HepG2 (cell line): Measurements from ENCODE around the gene CTU1. TPM values are rescaled to one million over a fixed set of nuclear protein-coding genes. Genes with fewer than 3 reads are reported as not detected.

Experiments
- ATAC-seq: fragments of 200-7000 bp; cut with Tn5 transposase; 3 replicates; pipeline ENCODE4 v1.9.1; 2020; ENCODE audit warnings: mild to moderate bottlenecking, moderate library complexity
- BruUV-seq: library from RNA; stranded (reverse); fragments of 400-500 nt; replicated peaks from 2 replicates; lab custom pipeline; 2021; lab: Mats Ljungman, UMichigan
- CTCF ChIA-PET: fragments of 300-600 bp; formaldehyde crosslinking; extraction: SDS; loops from one replicate; lab custom pipeline; 2021; ENCODE audit warnings: low total read pairs, inconsistent platforms, low intra/inter-chr PET ratio; lab: Yijun Ruan, JAX
- POLR2A ChIA-PET: fragments of 350-600 bp; sonication (Branson Sonifier 250); formaldehyde crosslinking; loops from one replicate; lab custom pipeline; 2020; ENCODE audit warnings: antibody characterized with exemption, inconsistent platforms; lab: Yijun Ruan, JAX
- DNase-seq: peaks from one replicate; pipeline ENCODE4 v3.0.0-alpha.2; 2015; ENCODE audit warnings: low spot score
- FAIRE-seq: peaks from 3 replicates; lab custom pipeline; 2011; peaks lifted over from hg19 to GRCh38; lab: Jason Lieb, UNC
- H2AFZ ChIP-seq: one replicate; pipeline ENCODE4 v1.6.1; 2011; ENCODE audit warnings: low read length, inconsistent platforms
- H3K27ac ChIP-seq: fragments of 300-600 bp; 3 replicates; pipeline ENCODE4 v1.8.0; 2011; ENCODE audit warnings: mixed run types, mild to moderate bottlenecking, mixed read lengths, low read length, inconsistent platforms; ENCODE audit not compliant: insufficient read depth; ENCODE audit errors: extremely low read length
- H3K27me3 ChIP-seq, 2 experiments: fragments of 200-600 bp in 1 of 2; 2 replicates in 1 of 2; 3 replicates in 1 of 2; pipeline versions ENCODE4 v1.6.0 to v1.8.0; 2011; ENCODE audit warnings: low read length in 2 of 2, mild to moderate bottlenecking in 2 of 2, moderate library complexity in 2 of 2, inconsistent platforms in 1 of 2; ENCODE audit not compliant: insufficient read depth in 2 of 2, control insufficient read depth in 1 of 2
- H3K36me3 ChIP-seq, 2 experiments: fragments of 200-600 bp in 1 of 2; replicated peaks in 1 of 2; 2 replicates in 1 of 2; 3 replicates in 1 of 2; pipeline versions ENCODE4 v1.5.1 to v1.8.0; 2011; ENCODE audit warnings: low read length in 2 of 2, inconsistent platforms in 1 of 2; ENCODE audit not compliant: insufficient read depth in 2 of 2, control insufficient read depth in 1 of 2
- H3K4me1 ChIP-seq: 2 replicates; pipeline ENCODE4 v1.5.1; 2012; ENCODE audit warnings: low read length, inconsistent platforms; ENCODE audit not compliant: insufficient read depth
- H3K4me2 ChIP-seq: 2 replicates; pipeline ENCODE4 v1.6.0; 2011; ENCODE audit warnings: low read depth, low read length, inconsistent platforms
- H3K4me3 ChIP-seq, 3 experiments: fragments of 200-600 bp in 1 of 3; sonication (generic), shearing (Covaris generic) in 1 of 3; replicated peaks in 1 of 3; 2 replicates each; pipeline ENCODE4 v1.5.1; 2011 to 2016; ENCODE audit warnings: low read length in 3 of 3, inconsistent platforms in 2 of 3, low read depth in 2 of 3, mild to moderate bottlenecking in 2 of 3, control low read depth in 1 of 3, mixed read lengths in 1 of 3; ENCODE audit not compliant: insufficient read depth in 1 of 3
- H3K79me2 ChIP-seq: one replicate; pipeline ENCODE4 v1.6.1; 2011; ENCODE audit warnings: low read length, inconsistent platforms; ENCODE audit not compliant: insufficient read depth
- H3K9ac ChIP-seq: 2 replicates; pipeline ENCODE4 v1.6.0; 2011; ENCODE audit warnings: mild to moderate bottlenecking, low read depth, low read length, inconsistent platforms; ENCODE audit not compliant: insufficient read depth
- H3K9me3 ChIP-seq: 2 replicates; pipeline ENCODE4 v1.5.1; 2012; ENCODE audit warnings: mild to moderate bottlenecking, low read length
- H4K20me1 ChIP-seq: 2 replicates; pipeline ENCODE4 v1.6.0; 2011; ENCODE audit warnings: inconsistent platforms, mild to moderate bottlenecking, low read length, moderate library complexity; ENCODE audit not compliant: insufficient read depth
- AGO1 ChIP-seq: fragments of 200-400 bp; formaldehyde crosslinking; IDR thresholded peaks from 2 replicates; pipeline ENCODE4 v1.6.1; 2017; ENCODE audit warnings: mild to moderate bottlenecking, low read depth, low read length, moderate library complexity; ENCODE audit not compliant: poor library complexity, severe bottlenecking
- CCDC6 ChIP-seq: sonication (generic); formaldehyde crosslinking; IDR thresholded peaks from 2 replicates; pipeline ENCODE4 v1.8.1; 2022; ENCODE audit warnings: mild to moderate bottlenecking, missing genetic modification reagents, moderate library complexity
- ELF3 ChIP-seq: IDR thresholded peaks from 2 replicates; pipeline ENCODE4 v1.6.1; 2016; ENCODE audit warnings: missing genetic modification reagents, missing compliant biosample characterization
- JUN ChIP-seq: sonication (generic); formaldehyde crosslinking; IDR thresholded peaks from 2 replicates; pipeline ENCODE4 v1.4.0; 2020; ENCODE audit warnings: mild to moderate bottlenecking, missing genetic modification reagents
- JUND ChIP-seq: sonication (generic); formaldehyde crosslinking; IDR thresholded peaks from 2 replicates; pipeline ENCODE4 v1.8.0; 2022; ENCODE audit warnings: mild to moderate bottlenecking, missing genetic modification reagents
- KMT2A ChIP-seq: sonication (generic); formaldehyde crosslinking; IDR thresholded peaks from 2 replicates; pipeline ENCODE4 v1.4.0; 2020; ENCODE audit warnings: missing genetic modification reagents
- MTA3 ChIP-seq: sonication (generic); formaldehyde crosslinking; IDR thresholded peaks from 2 replicates; pipeline ENCODE4 v1.4.0; 2020; ENCODE audit warnings: missing genetic modification reagents
- PAF1 ChIP-seq: IDR thresholded peaks from 2 replicates; pipeline ENCODE4 v1.6.1; 2016; ENCODE audit warnings: missing genetic modification reagents, missing compliant biosample characterization
- SOX13 ChIP-seq, 3 experiments: fragments of 450-650 bp in 1 of 3; sonication (generic) in 1 of 3; formaldehyde crosslinking in 1 of 3; IDR thresholded peaks in 2 of 3; conservative IDR thresholded peaks in 1 of 3; 2 replicates each; pipeline versions ENCODE4 v1.5.0 to v1.6.1; 2016 to 2020; ENCODE audit warnings: antibody characterized with exemption in 1 of 3, mild to moderate bottlenecking in 1 of 3, missing compliant biosample characterization in 1 of 3, missing genetic modification reagents in 1 of 3, moderate library complexity in 1 of 3
- TP53 ChIP-seq: sonication (generic); formaldehyde crosslinking; conservative IDR thresholded peaks from 2 replicates; pipeline ENCODE4 v1.4.0; 2020; ENCODE audit warnings: missing genetic modification reagents
- ZNF367 ChIP-seq: sonication (generic); formaldehyde crosslinking; IDR thresholded peaks from 2 replicates; pipeline ENCODE4 v1.4.0; 2020; ENCODE audit warnings: missing genetic modification reagents, borderline replicate concordance
- ZNF629 ChIP-seq: sonication (generic); formaldehyde crosslinking; conservative IDR thresholded peaks from 2 replicates; pipeline ENCODE4 v1.5.0; 2020; ENCODE audit warnings: missing genetic modification reagents
- ZNF660 ChIP-seq: sonication (generic); formaldehyde crosslinking; IDR thresholded peaks from 2 replicates; pipeline ENCODE4 v1.5.1; 2020; ENCODE audit warnings: mild to moderate bottlenecking, low read depth, missing genetic modification reagents, borderline replicate concordance
- WGBS: methylation state at CpG from one replicate; pipeline ENCODE4 v1.1.6; 2017; ENCODE audit warnings: low lambda C conversion rate; 5-methylcytosine and 5-hydroxymethylcytosine counted together
- in situ Hi-C: cut with HindIII; loops from 2 replicates; pipeline ENCODE4 v1.10.0; 2017; ENCODE audit warnings: low pct_unique_long_range_greater_than_20kb; ENCODE audit not compliant: extremely low pct_ligation_motif_present
- intact Hi-C: fragments of 100-400 bp; cut with micrococcal nuclease; formaldehyde crosslinking; loops from one replicate; pipeline ENCODE4 v1.10.0; 2022; ENCODE audit not compliant: unreplicated experiment
- polyA plus RNA-seq, 8 experiments: library from polyadenylated mRNA; depleted of rRNA in 3 of 8; stranded (reverse) in 7 of 8; unstranded in 1 of 8; fragments of >200 nt; fragmentation: Illumina TruSeq in 4 of 8; extraction: Trizol in 4 of 8; gene quantifications; 2 replicates each; pipeline versions ENCODE4 v1.2.1 to v1.2.3, GENCODE V29; 2011 to 2016; ENCODE audit warnings: low read depth in 4 of 8, missing spikeins in 1 of 8, mixed read lengths in 1 of 8; ENCODE audit not compliant: insufficient read depth in 1 of 8
- total RNA-seq, 5 experiments: library from RNA; depleted of rRNA; stranded (reverse); fragments of >200 nt; fragmentation: Illumina TruSeq; extraction: Trizol; gene quantifications; 2 replicates each; pipeline ENCODE4 v1.2.3, GENCODE V29; 2016; ENCODE audit warnings: low read depth in 1 of 5
- TF ChIP-seq, protein P1 (sequence below): IDR thresholded peaks from 2 replicates; pipeline ENCODE4 v1.6.1; 2016; ENCODE audit warnings: missing compliant biosample characterization, missing genetic modification reagents, borderline replicate concordance

CTU1 gene
- total and polyA plus RNA-seq, 2 of the 13 experiments (the other 11 are each of a cell fraction or from before 2014, with no cell fraction given) = 1.9 to 2.9 TPM

DNA sequence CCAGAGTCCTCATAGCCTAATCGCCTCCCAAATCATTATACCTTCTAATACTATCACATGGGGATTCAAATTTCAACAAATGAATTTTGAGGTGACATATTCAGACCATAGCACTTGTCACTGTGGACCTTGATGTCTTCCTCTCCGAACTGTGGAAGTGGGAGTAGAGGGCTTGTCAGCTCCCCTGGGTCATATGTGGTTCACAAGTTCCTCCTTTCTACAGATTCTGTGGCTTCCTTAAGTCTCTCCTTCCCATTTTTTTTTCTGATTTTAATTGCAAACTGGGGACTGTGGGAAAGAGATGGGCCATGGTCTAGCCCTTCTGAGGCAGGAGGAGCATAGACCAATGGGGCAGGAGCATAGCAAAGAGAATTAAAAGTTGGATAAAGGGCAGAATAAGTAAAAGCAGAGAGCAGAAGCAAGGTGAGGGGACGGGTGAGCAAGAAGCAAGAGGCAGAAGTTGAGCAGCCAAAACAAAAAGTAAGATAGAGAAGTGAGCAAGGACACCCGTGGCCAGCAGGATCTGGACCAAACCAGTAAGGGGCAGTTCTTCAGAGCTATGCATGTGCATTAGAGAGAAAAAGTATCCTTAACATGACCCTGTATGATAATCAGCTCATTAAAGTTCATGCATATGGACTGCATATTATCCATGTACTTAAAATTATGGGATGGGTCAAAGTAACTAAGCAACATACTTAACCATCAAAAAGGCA, 31.2 kb upstream of the CTU1 start:
- no peak overlapping the region for H3K4me3 ChIP-seq
- POLR2A ChIA-PET = no interaction called here
- no peak overlapping the region for H3K27ac ChIP-seq

More for the DNA sequence above, 31.2 kb upstream of the CTU1 start:
- Histone ChIP-seq H3K4me2 (no peak overlapping the region), H3K9me3 (no peaks in the 10 kb centered on the region), H3K27me3 (peaks cover 4 to 62% of the 10 kb centered on the region in 2 experiments; a peak in 4 of 5 replicates), H3K4me1 (no peaks in the 10 kb centered on the region), H2AFZ (no peak overlapping the region), H3K79me2 (no peaks in the 10 kb centered on the region), H3K36me3 (no peaks in the 10 kb centered on the region), H3K9ac (no peak overlapping the region), H4K20me1 (no peaks in the 10 kb centered on the region)
- in situ Hi-C loops (no loop called here), intact Hi-C loops (no loop called here)
- WGBS = 0% methylated on average over 4 of the region's 4 CpGs
- CTCF ChIA-PET = no interaction called here
- DNase-seq (no peak), ATAC-seq (no peak), FAIRE-seq (no peak)
- TF ChIP-seq CCDC6 (CRISPR knock-in tag) (no peak), ZNF367 (no peak), ELF3 (CRISPR knock-in tag) (no peak), JUN (CRISPR knock-in tag) (no peak), ZNF660 (CRISPR knock-in tag) (no peak), JUND (CRISPR knock-in tag) (no peak), PAF1 (CRISPR knock-in tag) (no peak), TP53 (CRISPR knock-in tag) (no peak), MTA3 (no peak), KMT2A (CRISPR knock-in tag) (no peak), AGO1 (no peak), ZNF629 (CRISPR knock-in tag) (no peak), SOX13 (IDR thresholded peaks at IDR 0.05) (no peak), SOX13 (CRISPR knock-in tag; conservative IDR thresholded peaks at IDR 0.05 in 1 of 2, IDR thresholded peaks at IDR 0.05 in 1 of 2) (no peak)
- TF ChIP-seq, protein P1, sequence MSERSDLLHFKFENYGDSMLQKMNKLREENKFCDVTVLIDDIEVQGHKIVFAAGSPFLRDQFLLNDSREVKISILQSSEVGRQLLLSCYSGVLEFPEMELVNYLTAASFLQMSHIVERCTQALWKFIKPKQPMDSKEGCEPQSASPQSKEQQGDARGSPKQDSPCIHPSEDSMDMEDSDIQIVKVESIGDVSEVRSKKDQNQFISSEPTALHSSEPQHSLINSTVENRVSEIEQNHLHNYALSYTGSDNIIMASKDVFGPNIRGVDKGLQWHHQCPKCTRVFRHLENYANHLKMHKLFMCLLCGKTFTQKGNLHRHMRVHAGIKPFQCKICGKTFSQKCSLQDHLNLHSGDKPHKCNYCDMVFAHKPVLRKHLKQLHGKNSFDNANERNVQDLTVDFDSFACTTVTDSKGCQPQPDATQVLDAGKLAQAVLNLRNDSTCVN (CRISPR knock-in tag) = no peak
- BruUV-seq = no TSS peak
